ENCODE measurements around the gene FBXW12.
"Not testable (repeated sequence)": the region's sequence is repeated elsewhere in the genome, so short reads cannot be mapped to it uniquely, and the experiment has no call there.

The FBXW12 gene, protein sequence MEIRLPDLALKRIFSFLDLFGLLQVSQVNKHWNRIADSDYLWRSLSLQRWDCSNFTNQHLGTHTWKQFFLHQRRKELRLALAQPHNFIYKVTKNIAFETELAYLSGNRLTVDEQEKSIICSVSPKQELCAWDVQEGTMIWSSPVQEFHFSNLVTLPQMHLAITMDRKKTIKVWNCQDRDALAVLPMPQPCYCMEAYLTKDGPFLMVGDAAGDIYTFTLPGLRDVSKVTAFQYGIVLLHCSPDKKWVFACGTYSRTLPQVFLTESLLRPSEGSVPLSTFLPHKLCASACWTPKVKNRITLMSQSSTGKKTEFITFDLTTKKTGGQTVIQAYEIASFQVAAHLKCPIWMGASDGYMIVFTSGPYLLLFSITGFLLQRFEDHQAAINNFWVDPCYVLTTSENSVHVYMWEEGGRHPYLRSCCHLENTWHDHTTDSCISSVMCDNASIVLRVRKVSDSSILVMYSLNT

DNA sequence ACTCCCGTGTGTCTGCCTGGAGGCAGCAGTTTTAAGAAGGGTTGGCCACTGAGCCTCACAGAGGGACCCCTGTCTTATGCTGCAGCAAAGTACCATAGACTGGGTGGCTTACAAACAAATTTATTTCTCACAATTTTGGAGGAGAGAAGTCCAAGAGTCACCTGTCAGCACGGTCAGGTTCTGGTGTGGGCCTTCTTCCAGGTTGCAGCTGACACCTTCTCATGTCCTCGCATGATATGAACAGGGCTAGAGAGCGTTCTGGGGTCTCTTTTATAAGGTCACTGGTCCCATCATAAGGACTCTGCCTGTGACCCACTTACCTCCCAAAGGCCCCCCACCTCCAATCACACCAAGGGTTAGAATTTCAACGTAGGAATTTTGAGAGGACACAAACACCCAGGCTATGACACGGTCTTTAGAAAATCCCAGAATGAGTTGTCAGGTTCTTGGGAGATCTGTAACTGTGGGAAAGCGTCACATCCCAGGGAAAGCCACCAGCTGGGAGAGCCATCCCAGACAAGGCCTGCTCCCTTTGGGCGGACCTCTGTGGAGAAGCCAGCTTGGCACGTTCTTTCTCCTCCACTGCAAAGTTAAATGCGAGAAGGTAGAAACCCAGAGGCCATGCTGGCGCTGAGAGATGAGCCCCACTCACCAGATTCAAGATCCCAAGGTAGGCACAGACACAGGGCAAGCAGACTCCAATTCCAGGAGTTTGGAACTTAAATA lies at the start of gene FBXW12:
Gene FBXW12 (plus strand): TSS at position 569 of the 726 bp plus-strand sequence. CDS start 549 bp downstream, outside the sequence.
- DNase-seq, result no peak

DNA sequence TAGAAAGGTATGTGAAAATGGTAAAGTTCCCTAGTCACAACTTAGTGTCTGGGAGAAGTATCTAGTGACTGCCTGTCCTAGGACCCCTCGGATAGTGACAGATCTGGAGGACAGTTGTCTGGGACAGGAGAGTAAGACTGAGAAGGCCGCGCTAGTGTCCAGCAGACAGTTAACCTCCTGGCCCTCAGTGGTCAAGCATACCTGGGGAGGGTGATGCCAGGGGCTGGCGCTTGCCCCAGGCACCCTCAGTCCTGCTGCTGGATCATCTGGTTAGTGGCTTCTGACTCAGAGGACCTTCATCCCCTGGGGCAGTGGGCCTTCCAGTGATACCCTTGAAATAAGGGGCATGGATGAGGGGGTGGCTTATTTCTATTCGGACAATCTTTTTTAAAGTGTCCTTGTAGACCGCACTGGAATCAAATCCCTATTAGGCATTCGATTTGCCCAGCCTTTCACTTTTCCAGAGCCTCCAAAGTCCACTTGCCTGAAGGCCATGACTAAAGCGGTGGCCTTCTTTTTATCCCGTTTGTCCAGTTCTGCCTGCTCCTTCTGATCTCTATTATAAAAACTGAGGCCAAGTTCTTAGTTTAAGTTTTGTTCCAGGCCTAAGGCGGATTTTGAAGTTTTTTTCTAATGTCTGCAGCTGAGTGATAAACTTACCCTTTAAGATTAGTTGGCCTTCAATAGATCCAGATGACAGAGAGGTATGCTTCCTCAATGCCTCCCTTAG lies 40.1 kb upstream of the FBXW12 start:
- DNase-seq, result not testable (repeated sequence)

DNA sequence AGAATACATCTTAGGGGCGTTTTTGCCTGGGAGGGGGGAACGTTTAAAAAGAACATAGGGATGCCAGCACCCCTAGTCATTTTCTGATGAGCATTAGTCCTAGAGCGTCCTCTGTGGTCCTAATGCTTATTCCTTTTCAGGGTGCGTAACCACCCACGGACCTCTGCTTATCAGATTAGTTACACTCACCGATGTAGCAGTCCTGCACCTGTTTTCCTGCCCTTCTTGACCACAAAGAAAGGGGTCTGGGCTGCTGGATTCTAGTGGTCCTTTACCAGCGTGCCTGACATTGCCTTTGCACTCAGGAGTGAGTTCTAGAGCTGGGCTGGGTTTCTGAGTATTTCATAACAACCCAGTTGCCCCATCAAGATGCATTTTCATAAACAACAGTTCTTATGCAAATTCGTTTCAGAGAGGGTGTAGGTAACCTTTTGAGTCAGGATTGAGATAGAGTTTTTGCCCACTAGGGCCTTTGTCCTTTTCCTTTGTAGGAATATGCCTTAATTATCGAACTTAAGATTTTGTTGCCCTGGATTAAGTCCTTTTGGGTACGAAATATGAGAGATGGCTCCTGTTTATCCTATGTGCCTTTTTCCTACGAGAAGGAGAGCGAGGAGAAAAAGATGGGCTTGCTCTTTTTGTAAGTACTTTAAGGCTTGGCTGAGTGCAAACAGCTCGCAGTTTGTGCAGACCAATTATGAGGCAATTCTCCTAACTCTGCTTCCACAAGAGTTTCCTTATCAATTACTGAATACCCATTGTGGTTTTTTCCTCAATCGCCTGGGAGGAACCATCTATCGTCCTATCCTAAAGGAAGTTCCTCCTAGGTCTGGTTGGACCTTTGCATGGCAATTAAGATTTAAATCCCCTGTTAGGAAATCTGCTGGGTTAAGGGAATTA lies 38.4 kb upstream of the FBXW12 start, which contains the start of gene SPINK8:
Gene SPINK8 (minus strand): TSS at position 316 of the 900 bp plus-strand sequence. CDS start 5,320 bp downstream, outside the sequence.
- not testable (repeated sequence) for DNase-seq

DNA sequence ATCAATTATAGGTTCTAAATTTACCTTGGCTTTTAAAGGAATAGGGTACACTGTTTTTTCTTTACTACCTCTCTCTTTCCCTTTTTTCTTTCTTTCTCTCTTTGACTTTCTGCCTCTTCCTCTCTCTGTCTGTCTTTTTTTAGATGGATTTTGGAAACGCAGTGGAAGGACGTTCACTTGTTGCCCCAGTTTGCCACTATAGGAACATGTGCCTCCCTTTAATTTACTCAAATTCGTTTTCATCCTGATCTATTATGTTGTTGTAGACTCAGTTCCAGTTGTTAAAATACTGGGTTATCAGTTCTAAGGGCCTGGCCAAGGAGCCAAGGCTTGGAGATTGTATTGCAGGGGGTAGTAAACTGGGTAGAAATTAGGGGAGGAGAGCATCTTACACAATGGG lies 37.4 kb upstream of the FBXW12 start:
- no peak for DNase-seq

DNA sequence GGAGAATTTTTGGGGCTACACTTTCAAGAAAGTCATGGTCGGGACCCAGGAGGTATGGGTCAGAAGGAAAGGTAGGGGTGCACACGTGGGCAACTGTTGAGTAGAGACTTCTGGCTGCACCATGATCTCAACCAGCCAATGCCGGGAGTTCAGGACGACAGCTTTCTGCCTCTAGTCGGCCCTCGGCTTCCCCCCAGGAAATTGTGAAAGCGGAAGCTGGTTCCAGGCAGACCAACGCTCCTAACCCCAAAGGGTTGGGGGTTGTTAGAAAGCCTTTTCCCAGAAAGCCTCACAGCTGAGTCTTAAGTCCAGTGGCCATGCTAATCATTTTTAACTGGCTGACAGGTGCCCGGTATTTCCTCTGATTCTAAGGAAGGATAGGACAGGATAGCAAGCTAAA lies 36.7 kb upstream of the FBXW12 start:
- not testable (repeated sequence) for DNase-seq

DNA sequence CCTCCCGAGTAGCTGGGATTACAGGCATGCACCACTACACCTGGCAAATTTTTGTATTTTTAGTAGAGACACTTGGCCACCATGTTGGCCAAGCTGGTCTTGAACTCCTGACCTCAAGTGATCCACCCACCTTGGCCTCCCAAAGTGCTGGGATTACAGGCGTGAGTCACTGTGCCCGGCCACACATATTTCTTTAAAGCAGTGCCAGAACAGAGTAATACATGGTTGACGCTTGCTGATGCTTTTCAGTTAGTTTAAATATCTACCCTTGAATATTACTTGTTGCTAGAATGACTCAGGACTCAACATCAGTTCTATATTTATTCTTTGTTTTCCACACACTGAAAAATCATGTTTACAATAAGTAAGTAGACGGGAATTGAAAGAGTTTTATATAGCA lies 34.5 kb upstream of the FBXW12 start:
- not testable (repeated sequence) for DNase-seq

DNA sequence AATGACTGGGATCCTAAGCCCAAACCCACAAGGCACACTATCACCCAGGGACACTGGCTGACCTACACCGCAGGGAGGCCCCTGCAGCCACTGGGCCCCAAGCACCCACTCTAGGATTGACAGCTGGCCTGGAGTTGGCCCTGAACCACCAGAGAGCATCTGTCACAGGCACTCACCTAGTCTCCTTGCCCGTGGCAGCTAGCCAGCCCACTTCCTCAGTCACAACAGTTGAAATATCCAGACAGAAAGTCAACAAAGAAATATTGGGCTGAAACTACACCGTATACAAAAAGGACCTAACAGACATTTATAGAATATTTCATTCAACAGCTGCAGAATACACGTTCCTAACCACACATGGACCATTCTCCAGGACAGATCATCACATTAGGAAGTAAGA lies 33.4 kb upstream of the FBXW12 start:
- no peak for DNase-seq

DNA sequence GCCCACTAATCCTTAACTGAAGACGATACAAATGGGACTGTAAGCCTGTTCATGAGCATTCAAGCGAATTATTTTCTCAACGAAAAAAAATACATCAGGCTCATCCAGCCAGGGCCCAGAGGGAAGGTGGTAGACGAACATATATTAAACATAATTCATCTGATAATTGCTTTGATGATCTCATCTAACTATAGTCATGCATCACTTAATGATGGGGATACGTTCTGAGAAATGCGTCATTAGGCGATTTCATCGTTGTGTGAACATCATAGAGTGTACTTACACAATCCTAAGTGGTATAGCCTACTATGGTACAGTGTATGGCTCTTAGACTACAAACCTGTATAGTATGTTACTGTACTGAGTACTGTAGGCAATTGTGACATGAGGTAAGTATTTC lies 28.6 kb upstream of the FBXW12 start:
- DNase-seq, result no peak

DNA sequence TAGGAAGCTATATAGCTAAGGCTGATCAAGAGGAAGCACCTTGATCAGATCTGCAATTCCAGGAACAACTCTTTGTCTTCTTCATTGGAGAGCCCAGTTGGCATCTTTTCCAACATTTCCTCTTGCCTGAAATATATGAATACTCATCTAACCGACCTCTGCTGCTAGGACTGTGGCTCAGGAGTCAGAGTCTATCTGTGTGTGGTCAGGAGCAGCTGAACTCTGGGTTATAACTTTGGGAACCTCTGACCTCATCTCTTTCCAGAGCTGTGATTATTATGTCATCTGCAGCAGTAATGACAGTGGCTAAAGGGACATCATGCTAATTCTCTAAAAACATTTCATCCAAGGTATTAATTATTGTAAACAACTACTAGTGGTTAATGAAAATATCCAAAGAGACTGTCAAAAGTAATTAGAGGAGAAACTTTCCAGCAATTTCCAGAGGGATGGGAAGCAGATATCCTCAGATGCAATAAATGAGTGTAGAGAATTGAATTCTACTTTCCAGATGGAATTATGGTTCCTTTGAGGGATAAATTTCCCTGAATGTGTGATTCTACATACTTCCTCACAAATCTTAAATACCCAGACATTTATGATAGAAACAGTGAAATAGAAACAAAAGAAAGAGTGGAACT lies 27.0 kb upstream of the FBXW12 start:
- no peak for DNase-seq

DNA sequence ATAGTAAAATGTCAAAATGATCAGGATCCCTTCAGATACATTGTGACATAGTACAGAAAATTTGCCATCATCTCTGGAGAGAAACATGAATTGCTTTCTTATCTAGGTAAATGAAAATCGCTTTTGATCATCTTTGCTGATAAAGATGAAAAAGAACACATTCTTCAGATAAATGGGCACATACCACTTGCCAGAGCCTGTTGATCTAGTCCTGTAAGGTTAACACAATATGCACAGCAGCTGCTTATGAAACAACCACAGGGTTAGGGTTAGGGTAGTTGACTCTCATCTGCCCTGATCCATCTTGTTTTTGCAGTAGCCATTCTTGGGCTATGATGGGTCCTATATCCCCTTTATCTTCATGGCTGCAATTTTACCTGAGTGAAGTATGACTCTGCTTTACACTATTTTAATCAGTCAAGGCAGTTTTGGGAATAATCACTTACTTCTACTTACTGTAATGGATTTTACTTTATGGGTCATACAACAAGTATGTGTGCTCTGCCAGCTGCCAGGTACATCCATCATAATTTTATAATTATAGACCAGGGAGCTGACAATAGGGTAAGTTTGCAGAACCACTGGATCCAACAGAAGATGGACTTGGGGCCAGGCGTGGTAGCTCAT lies 26.0 kb upstream of the FBXW12 start:
- DNase-seq, result no peak

DNA sequence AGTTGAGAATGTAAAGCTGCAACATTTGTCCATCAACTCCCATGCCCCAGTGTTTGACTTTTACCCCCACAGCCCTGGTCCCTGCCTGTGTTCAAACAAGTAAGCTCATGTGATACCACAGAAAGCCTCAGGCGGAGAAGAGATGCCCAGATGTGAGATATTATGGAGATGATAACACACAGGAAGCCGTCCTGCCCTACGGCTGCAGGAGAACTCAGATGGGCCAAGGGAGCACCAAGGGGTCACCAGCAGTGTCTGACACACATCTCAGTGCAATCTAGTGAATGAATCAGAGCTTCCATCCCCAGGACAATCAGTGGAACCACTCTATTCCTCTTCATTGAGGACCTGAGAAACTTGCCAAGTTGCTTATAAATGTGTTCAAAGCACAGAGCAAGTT lies 24.5 kb upstream of the FBXW12 start:
- DNase-seq, result no peak

DNA sequence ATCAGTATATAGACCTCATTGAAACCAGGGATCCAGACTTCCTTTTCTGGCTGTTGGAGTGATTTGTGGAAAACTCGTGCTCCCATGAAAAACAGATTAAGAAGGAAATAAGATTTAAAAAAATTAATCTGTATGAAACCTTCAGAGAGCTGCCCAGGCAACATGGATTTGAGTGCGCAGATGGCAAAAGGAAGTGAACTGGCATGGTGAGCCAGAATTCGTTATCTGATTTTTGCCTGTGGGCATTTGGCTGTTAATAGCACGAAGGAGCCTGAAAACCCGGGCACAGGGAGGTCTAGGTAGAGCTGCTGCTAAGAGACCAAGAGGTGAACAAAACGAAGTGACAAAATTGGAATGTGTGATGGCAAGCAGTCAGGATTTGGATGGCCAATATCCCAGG lies 19.5 kb upstream of the FBXW12 start:
- no peak for DNase-seq

DNA sequence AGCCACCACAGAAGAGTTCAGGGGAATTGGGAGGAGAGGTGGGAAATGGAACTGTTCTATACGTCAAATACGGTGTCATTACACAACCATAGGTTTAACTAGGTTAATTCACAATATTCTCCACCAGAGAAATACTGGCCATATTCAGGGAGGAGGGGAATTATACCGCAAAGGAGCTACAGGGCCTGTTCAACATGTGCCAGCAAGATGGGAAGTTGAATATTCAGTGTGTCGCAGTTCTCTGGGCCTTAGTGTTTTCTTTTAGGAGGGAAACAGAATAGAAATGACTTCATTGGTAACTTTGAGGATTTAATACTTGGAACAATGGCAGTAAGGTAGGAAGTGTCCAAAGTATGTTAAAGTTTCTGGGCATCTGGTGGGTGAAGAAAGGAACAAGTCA lies 18.0 kb upstream of the FBXW12 start:
- DNase-seq, result no peak

DNA sequence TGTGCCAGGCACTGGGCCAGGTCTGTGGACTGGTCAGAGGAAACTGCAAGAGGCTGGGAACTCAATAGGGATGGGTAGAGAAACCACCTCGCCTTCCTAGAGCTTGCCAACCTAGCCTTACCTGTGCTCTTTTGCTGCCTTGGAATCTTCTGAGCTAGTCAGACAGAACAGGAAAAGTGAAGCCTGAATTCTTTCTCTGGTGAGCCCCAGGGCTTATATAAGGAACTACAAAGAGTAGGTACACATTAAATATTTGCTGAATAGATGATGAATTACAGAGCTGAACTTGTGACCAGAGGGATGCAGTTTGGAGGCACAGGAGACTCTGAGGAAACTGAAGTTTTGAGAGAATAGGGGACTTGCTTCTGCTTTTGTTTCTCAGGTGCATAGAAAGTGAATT lies 15.6 kb upstream of the FBXW12 start:
- DNase-seq, result no peak

DNA sequence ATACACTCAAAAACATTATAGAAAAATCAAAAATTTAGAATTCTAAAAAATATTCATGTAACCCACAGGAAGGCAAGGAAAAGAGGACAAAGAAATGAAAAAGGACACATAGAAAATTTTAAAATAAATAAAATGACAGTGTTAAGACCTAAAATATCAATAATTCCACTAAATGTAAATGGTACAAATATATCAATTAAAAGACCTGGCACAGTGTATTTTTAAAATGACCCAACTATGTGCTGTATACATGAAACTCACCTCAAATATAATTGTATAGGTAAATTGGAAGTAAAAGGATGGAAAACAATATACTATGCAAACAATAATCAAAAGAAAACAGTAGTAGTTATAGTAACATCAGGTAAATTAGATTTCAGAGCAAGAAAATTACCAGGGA lies 10.1 kb upstream of the FBXW12 start:
- DNase-seq, result no peak

DNA sequence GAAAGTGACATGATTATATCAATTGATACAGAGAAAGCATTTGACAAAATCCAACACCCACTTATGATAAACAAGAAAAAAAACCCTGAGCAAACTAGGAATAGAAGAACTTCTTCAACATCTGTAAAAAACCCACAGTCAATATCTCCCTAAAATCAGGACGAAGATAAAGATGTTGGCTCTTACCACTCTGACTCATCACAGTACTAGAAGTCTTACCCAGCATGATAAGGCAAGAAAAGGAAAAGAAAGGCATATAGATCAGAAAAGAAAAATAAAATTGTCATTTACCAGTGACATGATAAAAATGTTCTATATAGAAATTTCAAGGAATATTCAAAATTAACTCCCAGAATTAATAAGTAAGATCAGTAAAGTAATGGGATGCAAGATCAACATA lies 7.2 kb upstream of the FBXW12 start:
- no peak for DNase-seq

DNA sequence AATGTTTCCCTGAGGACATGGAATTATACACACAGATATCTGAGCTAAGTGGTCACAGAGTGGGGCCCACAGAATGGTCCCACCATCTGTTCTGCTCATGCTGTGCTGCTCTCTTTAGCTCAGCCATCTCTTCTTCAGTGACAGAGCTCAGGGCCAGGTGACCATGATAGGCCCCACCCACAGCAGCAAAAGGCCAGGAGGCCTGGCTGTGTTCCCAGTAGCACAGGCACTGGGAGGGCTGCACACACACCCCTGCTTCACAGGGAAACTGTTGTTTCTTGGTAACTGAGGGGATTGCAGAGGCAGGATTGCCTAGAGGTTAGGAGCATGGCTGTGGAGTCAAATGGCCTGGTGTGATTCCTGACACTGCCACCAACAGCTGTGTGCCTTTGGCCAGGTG lies 4.8 kb upstream of the FBXW12 start:
- DNase-seq, result no peak

DNA sequence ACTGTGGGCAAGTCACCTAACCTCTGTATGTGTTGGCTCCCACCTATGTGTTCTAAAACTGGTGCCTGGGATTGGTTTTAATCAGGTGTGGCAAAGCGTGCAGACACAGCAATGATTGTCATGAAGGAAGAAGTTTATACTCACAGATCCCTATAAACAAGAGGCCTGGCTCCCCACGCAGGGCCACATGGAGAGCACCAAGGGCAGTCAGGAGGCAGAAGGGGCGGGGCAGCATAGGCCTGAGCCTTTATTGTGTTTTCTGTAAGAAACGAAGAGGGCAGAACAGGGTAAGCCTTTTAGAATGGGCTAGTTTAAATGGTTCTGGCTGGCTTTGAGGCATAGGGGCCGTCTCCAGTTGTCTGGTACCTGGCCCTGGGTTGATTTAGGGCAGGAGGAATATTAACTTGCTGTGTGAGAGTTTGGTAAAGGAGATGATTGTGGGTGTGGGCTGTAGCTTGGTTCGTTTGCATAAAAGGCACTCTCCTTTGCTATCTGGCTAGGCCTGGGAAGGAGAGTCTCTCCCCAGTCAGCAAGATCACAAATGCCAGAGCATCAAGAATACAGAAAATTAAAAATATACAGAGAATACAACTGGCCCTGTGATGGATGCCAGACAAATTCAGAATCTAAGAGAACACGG lies 2.2 kb upstream of the FBXW12 start:
- no peak for DNase-seq

DNA sequence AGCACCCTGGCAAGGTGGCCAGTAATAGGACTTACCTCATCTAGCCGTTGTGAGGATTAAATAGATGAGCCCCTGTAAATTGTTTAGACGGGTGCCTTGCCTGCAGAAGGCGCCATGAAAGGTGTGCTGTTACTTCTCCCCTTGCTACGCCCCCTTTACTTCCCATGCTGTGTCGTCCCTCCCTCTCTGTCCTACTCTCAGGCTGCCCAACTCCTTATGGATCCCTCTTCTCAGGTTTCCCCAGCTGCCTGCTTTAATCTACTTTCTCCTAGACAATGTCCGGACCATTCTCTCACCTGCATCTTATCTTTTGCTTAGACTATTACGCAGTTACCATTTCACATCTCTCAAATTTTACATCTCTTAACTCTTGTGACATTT lies 1.7 kb upstream of the FBXW12 start:
- no peak for DNase-seq

DNA sequence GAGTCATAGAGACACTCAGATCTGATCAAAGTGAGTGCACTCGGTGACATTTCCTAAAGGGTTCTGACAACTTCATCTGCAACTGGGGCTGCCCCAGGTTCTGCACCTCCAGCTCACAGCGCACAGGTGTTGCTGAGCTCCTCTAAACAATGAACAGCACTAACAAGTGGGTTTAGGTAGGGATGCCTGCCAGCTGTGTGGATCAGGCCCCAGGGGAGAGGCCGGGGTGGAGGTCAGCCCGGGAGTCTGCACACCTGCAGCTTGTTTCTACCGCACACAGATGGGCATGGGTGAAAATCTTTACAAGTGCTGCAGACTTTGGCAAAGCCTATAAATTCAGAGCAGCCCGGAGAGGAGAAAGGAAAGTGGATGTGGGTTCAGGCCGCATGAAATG lies 355 bp downstream of the FBXW12 start:
- DNase-seq, result no peak

DNA sequence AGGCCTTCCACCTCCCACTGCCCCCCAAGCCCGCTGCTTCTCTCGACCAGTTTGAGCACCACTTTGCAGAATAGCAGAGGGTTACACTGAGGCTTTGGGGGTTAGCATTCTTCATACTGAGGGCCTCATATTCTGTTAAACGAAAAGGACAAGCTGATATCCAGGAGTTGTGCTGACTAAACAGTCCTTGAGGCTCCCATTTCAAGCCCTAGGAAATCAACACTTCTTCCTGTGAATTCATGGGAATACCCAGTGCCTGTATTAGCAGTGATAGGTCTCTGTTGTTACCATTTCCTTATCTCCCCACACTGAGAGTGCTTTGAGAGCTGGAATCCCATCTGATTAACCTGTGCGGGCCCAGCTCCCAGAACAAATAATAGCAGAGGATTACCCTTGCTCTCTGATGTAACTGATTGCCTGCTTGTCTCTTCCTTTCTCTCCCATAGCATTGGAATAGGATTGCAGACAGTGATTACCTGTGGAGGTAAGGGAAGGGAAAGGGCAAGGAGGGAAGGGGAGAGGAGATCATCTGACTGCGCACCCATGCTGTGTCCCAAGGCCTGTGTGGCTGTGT lies 930 bp downstream of the FBXW12 start:
- DNase-seq, result no peak

Data from amniotic stem cell (primary cell).